ENCODE measurements around the gene FANK1.
"Not testable (repeated sequence)": the region's sequence is repeated elsewhere in the genome, so short reads cannot be mapped to it uniquely, and the experiment has no call there.

Gene FANK1

DNA sequence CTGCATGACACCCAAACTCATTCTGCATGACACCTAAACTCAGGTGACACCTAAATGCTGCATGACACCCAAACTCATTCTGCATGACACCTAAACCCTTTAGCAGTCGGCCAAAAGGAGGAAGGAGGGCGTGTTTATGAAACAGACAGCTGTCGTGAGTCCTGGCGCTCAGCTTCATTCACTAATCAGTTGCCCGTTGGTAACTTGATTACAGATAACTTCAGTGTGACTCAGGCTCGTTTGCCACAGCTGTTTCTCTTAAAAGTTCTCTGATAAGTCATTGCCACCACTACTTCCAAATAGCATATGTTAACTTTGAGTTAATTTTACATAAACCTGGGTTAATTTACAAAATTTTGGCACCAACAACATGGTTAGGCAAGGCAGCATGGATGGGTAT is 16.9 kb downstream of the FANK1 start:
- H3K27me3 ChIP-seq (ENCODE audit: control insufficient read depth in 1 of 2, insufficient read depth in 2 of 2, low read length in 2 of 2) = not testable (repeated sequence)

DNA sequence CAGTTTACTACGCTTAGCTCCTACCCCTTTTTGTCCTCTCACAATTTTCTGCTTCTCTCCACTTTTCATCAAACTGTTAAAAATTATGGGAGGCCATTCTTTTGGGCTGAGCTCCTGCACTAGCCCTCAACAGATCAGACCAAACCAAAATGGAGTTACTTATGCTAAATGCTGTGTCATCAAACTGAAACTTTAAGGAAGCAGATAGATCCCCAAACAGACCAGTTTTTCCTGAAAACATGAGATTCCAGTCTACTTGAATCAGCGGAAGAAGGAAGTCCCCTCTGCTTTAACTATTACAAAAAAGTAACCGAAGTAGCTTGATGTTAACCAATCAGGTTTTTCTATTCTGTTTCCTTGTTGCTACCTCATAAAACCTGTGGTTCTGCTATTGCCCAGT is 20.6 kb downstream of the FANK1 start:
- Histone ChIP-seq H3K4me1 (ENCODE audit: insufficient read depth, low read length) (no peaks in the 10 kb centered on the region), H3K27me3 (ENCODE audit: control insufficient read depth in 1 of 2, insufficient read depth in 2 of 2, low read length in 2 of 2) (no peaks in the 10 kb centered on the region), H3K9me3 (ENCODE audit: low read length) (no peaks in the 10 kb centered on the region), H3K27ac (ENCODE audit: low read depth, low read length) (no peak overlapping the region), H3K9ac (ENCODE audit: low read length) (no peak overlapping the region), H3K36me3 (ENCODE audit: insufficient read depth, low read length) (no peaks in the 10 kb centered on the region), H3K4me3 (ENCODE audit: low read depth in 1 of 2, low read length in 2 of 2) (no peak overlapping the region)

More for the DNA sequence above, 16.9 kb downstream of the FANK1 start:
- not testable (repeated sequence) for H3K27ac ChIP-seq (ENCODE audit: low read depth, low read length); H3K4me1 ChIP-seq (ENCODE audit: insufficient read depth, low read length); H3K36me3 ChIP-seq (ENCODE audit: insufficient read depth, low read length); H3K4me3 ChIP-seq (ENCODE audit: low read depth in 1 of 2, low read length in 2 of 2); H3K9me3 ChIP-seq (ENCODE audit: low read length); H3K9ac ChIP-seq (ENCODE audit: low read length)

DNA sequence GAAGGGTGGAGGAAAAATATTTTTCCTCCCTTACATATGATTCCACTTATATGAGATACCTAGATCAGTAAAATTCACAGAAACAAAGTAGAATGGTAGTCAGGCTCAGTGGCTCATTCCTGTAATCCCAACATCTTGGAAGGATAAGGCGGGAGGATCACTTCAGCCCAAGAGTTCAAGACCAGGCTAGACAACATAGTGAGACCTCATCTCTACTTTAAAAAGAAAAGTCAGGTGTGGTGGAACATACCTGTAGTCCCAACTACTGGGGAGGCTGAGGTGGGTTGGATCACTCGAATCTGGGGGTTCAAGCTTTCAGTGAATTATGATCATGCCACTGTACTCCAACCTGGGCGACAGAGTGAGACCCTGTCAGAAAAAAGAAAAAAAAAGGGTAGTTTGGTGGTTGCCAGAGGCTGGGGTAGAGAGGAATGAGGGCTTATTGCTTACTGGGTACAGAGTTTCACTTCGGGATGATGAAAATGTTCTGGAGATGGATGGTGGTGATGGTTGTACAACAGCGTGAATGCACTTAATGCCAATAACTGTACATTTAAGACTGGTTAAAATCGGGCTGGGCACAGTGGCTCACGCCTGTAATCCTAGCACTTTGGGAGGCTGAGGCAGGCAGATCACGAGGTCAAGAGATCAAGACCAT is 21.5 kb downstream of the FANK1 start:
- H3K27ac ChIP-seq (ENCODE audit: low read depth, low read length); H3K9ac ChIP-seq (ENCODE audit: low read length); H3K9me3 ChIP-seq (ENCODE audit: low read length); H3K4me3 ChIP-seq (ENCODE audit: low read depth in 1 of 2, low read length in 2 of 2); H3K36me3 ChIP-seq (ENCODE audit: insufficient read depth, low read length); H3K4me1 ChIP-seq (ENCODE audit: insufficient read depth, low read length); H3K27me3 ChIP-seq (ENCODE audit: control insufficient read depth in 1 of 2, insufficient read depth in 2 of 2, low read length in 2 of 2): not testable (repeated sequence)

DNA sequence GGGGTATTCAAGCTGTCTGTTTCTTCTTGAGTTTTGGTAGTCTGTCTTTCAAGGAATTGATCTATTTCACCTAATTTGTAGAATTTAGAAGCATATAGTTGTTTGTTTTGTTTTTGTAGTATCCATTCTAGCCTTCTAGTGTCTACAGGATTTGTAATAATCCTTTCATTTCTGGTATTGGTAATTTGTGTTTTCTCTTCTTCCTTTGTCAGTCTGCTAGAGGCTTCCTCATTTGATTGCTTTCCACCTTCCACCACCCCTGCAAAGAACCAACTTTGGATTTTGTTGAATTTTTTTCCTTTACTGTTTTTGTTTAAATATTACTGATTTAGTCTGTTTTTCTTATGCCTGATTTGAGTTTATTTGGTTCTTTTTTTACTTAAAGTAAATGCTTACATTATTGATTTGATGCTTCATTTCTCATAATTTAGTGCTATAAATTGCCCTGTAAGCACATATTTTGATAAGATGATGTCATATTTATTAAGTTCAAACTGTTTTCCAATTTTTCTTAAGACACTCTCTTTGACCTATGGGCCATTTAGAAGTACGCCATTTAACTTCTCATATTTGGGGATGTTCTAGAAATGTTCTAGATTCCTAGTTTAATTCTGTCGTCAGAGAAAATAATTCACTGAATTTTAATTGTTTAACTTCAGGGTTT is 25.4 kb downstream of the FANK1 start:
- H3K9me3 ChIP-seq (ENCODE audit: low read length); H3K9ac ChIP-seq (ENCODE audit: low read length); H3K4me3 ChIP-seq (ENCODE audit: low read depth in 1 of 2, low read length in 2 of 2); H3K4me1 ChIP-seq (ENCODE audit: insufficient read depth, low read length); H3K27ac ChIP-seq (ENCODE audit: low read depth, low read length); H3K36me3 ChIP-seq (ENCODE audit: insufficient read depth, low read length); H3K27me3 ChIP-seq (ENCODE audit: control insufficient read depth in 1 of 2, insufficient read depth in 2 of 2, low read length in 2 of 2): not testable (repeated sequence)

DNA sequence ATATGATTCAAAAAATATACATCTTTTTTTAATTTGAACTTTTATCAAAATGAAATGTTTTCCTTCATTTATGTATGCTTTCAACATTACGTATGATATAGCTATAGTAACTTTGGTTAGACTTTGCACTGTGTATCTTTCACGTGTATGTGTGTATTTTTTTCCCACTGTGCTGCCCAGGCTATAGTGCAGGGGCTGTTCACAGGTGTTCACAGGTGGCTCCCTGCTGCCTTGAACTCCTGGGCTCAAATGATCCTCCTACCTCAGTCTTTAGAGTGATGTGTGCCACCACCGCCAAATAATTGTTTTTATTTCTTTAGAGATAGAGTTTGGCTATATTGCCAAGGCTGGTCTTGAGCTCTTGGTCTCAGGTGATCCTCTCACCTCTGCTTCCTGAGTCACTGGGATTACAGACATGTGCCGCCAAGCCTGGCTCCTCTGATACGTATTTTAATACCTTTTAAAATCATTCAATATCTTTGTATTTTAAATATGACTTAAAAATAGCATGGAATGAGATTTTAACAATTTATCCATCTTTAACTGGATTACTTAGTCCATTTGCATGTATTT is 29.0 kb downstream of the FANK1 start:
- H3K4me3 ChIP-seq (ENCODE audit: low read depth in 1 of 2, low read length in 2 of 2) = no peak overlapping the region
- no peak overlapping the region for H3K27ac ChIP-seq (ENCODE audit: low read depth, low read length)
- H3K27me3 ChIP-seq (ENCODE audit: control insufficient read depth in 1 of 2, insufficient read depth in 2 of 2, low read length in 2 of 2) = no peaks in the 10 kb centered on the region
- no peak overlapping the region for H3K9ac ChIP-seq (ENCODE audit: low read length)
- H3K4me1 ChIP-seq (ENCODE audit: insufficient read depth, low read length) = no peaks in the 10 kb centered on the region
- H3K36me3 ChIP-seq (ENCODE audit: insufficient read depth, low read length) = no peaks in the 10 kb centered on the region
- no peaks in the 10 kb centered on the region for H3K9me3 ChIP-seq (ENCODE audit: low read length)

DNA sequence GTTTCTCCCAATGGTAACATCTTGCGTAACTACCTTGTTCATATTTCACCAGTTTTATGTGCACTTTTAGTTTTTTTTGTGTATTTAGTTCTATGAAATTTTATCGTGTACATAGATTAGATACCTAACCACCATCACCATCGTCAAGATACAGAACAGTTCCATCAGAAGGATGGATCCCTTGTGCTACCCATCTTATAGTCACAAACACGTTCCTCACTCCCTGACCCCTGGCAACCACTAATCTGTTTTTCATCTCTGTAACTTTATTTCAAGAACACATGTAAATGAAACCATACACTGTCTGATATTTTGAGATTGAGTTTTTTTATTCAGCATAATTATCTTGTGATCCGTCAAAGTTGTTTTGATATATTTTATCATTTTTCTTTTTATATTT is 29.9 kb downstream of the FANK1 start:
- Histone ChIP-seq H3K9me3 (ENCODE audit: low read length) (no peaks in the 10 kb centered on the region), H3K4me1 (ENCODE audit: insufficient read depth, low read length) (no peaks in the 10 kb centered on the region), H3K9ac (ENCODE audit: low read length) (no peak overlapping the region), H3K27me3 (ENCODE audit: control insufficient read depth in 1 of 2, insufficient read depth in 2 of 2, low read length in 2 of 2) (no peaks in the 10 kb centered on the region), H3K4me3 (ENCODE audit: low read depth in 1 of 2, low read length in 2 of 2) (no peak overlapping the region), H3K27ac (ENCODE audit: low read depth, low read length) (no peak overlapping the region), H3K36me3 (ENCODE audit: insufficient read depth, low read length) (no peaks in the 10 kb centered on the region)

DNA sequence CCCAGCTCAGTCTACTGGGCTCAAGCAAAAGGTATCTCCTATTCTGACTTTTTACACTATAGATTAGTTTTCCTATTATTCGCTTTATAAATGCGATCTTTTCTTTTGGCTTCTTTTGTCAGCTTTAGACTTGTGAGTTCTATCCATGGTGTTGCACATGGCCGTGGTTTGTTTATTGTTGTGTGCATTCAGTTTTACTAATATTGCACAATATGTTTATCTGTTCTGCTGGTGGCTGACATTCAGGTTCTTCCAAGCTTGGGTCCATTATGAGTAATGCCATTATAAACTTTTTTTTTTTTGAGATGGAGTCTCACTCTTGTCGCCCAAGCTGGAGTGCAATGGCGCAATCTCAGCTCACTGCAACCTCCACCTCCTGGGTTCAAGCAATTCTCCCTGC is 30.9 kb downstream of the FANK1 start:
- H3K36me3 ChIP-seq (ENCODE audit: insufficient read depth, low read length); H3K27ac ChIP-seq (ENCODE audit: low read depth, low read length); H3K9ac ChIP-seq (ENCODE audit: low read length); H3K4me1 ChIP-seq (ENCODE audit: insufficient read depth, low read length); H3K27me3 ChIP-seq (ENCODE audit: control insufficient read depth in 1 of 2, insufficient read depth in 2 of 2, low read length in 2 of 2); H3K9me3 ChIP-seq (ENCODE audit: low read length); H3K4me3 ChIP-seq (ENCODE audit: low read depth in 1 of 2, low read length in 2 of 2): not testable (repeated sequence)

DNA sequence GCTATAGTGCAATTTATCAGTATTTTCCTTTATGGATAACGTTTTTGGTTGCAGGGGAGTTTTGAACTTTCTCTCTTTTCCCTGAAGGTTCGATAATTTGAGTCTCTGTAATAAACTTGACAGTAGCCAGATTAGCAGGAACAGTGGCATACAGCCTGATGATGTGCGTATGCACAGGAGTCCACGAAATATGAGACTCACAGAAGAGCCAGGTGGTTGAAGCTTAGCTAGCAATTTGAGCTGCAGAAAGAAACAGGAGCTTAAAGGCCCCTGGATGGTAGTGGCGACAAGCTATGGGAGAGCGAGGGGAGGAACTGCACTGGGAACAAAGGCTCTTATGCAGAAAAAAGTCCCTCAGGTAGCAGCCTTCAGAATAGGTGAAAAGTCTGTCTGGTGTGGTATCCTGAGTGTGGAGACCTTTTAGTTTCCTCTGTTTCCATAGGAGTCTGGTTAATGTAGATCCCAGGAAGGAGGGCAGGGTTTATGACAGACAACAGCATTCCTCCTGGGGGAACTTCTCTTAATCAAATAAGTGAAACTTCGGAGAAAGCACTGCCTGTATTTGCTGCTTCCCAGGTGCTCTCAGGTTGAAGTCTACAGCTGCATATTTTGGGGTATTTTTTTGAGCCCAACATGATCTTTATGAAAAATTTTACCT is 32.7 kb downstream of the FANK1 start:
- Histone ChIP-seq H3K9ac (ENCODE audit: low read length) (no peak overlapping the region), H3K27me3 (ENCODE audit: control insufficient read depth in 1 of 2, insufficient read depth in 2 of 2, low read length in 2 of 2) (no peaks in the 10 kb centered on the region), H3K27ac (ENCODE audit: low read depth, low read length) (no peak overlapping the region), H3K4me1 (ENCODE audit: insufficient read depth, low read length) (no peaks in the 10 kb centered on the region), H3K36me3 (ENCODE audit: insufficient read depth, low read length) (no peaks in the 10 kb centered on the region), H3K9me3 (ENCODE audit: low read length) (no peaks in the 10 kb centered on the region), H3K4me3 (ENCODE audit: low read depth in 1 of 2, low read length in 2 of 2) (no peak overlapping the region)

DNA sequence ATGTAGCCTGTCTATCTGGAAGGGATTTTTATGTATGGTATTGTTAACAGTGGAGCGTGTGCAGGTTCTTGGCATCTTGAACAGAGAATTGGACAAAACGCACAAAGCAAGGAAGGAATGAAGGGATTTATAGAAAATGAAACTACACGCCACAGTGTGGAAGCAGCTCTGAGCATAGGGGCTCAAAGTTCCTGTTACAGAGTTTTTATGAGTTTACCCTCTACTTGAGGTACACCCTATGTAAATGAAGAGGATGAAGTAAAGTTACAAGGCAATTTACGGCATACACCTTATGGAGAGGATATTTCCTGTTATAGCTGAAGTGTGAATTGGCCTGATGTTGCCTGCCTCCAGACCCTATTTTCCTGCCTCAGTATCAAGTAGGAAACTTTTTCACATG is 33.3 kb downstream of the FANK1 start:
- H3K4me3 ChIP-seq (ENCODE audit: low read depth in 1 of 2, low read length in 2 of 2) = no peak overlapping the region
- H3K9ac ChIP-seq (ENCODE audit: low read length) = no peak overlapping the region
- H3K27ac ChIP-seq (ENCODE audit: low read depth, low read length) = no peak overlapping the region
- H3K36me3 ChIP-seq (ENCODE audit: insufficient read depth, low read length) = no peaks in the 10 kb centered on the region
- no peaks in the 10 kb centered on the region for H3K9me3 ChIP-seq (ENCODE audit: low read length)
- H3K27me3 ChIP-seq (ENCODE audit: control insufficient read depth in 1 of 2, insufficient read depth in 2 of 2, low read length in 2 of 2) = no peaks in the 10 kb centered on the region
- H3K4me1 ChIP-seq (ENCODE audit: insufficient read depth, low read length) = no peaks in the 10 kb centered on the region

DNA sequence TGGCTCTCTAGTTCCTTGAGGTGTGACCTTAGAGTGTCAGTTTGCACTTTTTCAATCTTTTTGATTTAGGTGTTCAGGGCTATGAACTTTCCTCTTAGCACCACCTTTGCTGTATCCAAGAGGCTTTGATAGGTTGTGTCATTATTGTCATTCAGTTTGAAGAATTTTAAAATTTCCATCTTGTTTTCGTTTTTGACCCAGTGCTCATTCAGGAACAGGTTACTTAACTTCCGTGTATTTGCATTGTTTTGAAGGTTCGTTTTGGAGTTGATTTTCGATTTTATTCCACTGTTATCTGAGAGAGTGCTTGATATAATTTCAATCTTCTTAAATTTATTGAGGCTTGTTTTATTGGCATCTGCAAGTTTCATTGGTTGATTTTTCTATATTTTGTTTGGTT is 37.3 kb downstream of the FANK1 start:
- Histone ChIP-seq H3K36me3 (ENCODE audit: insufficient read depth, low read length) (no peaks in the 10 kb centered on the region), H3K9me3 (ENCODE audit: low read length) (no peaks in the 10 kb centered on the region), H3K4me1 (ENCODE audit: insufficient read depth, low read length) (no peaks in the 10 kb centered on the region), H3K27ac (ENCODE audit: low read depth, low read length) (no peak overlapping the region), H3K9ac (ENCODE audit: low read length) (no peak overlapping the region), H3K27me3 (ENCODE audit: control insufficient read depth in 1 of 2, insufficient read depth in 2 of 2, low read length in 2 of 2) (no peaks in the 10 kb centered on the region), H3K4me3 (ENCODE audit: low read depth in 1 of 2, low read length in 2 of 2) (no peak overlapping the region)

DNA sequence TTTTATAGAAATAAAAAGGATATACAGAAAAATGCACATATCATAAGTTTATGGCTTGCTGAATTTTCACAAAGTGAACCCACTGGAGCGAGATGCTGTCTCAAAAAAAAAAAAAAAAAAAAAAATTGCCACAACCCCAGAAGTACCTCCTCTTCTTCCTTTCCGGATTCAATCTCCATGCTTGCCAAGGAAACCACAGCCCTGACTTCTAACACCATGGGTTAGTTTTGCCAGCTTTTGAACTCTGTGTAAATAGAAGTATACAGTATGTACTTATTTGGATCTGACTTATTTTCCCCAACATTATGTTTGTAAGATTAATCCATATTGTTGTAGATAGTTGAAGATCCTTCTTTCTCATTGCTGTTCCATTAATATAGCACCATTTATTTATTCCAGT is 40.0 kb downstream of the FANK1 start:
- no peak overlapping the region for H3K27ac ChIP-seq (ENCODE audit: low read depth, low read length)
- H3K9me3 ChIP-seq (ENCODE audit: low read length) = no peaks in the 10 kb centered on the region
- H3K27me3 ChIP-seq (ENCODE audit: control insufficient read depth in 1 of 2, insufficient read depth in 2 of 2, low read length in 2 of 2) = no peaks in the 10 kb centered on the region

More for the DNA sequence above, 40.0 kb downstream of the FANK1 start:
- Histone ChIP-seq H3K36me3 (ENCODE audit: insufficient read depth, low read length) (no peaks in the 10 kb centered on the region), H3K4me1 (ENCODE audit: insufficient read depth, low read length) (no peaks in the 10 kb centered on the region), H3K9ac (ENCODE audit: low read length) (no peak overlapping the region), H3K4me3 (ENCODE audit: low read depth in 1 of 2, low read length in 2 of 2) (no peak overlapping the region)
